ENCODE data around the gene AGAP1. TPM values are rescaled to one million over a fixed set of nuclear protein-coding genes. Genes with fewer than 3 reads are reported as not detected.

Gene AGAP1
- total RNA-seq, 1 experiment from 2014 or later: 25.8 TPM

DNA sequence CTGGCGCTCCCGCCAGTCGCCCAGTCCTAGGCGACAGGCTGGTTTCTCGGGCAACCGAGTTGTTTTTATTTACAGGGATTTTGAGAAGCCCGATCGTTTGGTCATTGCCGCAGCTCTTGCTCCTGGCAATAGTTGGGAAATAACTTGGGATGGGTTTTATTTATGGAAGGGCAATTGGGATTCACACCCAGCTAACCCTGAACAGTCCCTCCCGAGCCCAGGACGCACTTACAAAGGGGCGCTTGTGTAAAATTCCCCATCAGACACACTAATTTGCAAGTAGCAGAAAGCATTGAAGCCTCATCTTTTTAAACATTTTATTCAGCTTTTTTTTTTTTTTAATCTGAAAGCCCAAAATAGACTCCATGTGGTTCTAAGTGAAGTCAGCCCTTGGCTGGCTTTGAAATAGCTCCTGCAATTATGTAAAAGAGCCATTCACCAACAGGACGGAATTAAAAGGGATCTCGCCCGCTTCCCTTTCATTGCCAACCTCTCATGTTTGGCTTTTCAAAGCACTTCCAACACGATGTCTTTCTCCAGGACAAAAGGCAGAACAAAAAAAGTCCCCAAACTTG lies 677.9 kb downstream of the AGAP1 start:
- peaks cover 45 to 53% of the 10 kb centered on the region in 2 experiments for H3K4me1 Mint-ChIP-seq
- H3K27ac ChIP-seq (ENCODE audit: insufficient read length, low read depth, low read length): no peak overlapping the region

More for the DNA sequence above, 677.9 kb downstream of the AGAP1 start:
- H2BK20ac ChIP-seq (ENCODE audit: low read depth, low read length, poor library complexity, severe bottlenecking): no peak overlapping the region
- H3K9me3 ChIP-seq (ENCODE audit: control insufficient read depth, low read depth, low read length): no peaks in the 10 kb centered on the region
- no peak overlapping the region for H4K91ac ChIP-seq (ENCODE audit: insufficient read length, low read depth, low read length)
- no peak overlapping the region for H2BK12ac ChIP-seq (ENCODE audit: insufficient read length, low read depth, low read length)
- WGBS (ENCODE audit: extremely low coverage, insufficient read length, low lambda C conversion rate): no CpG with 5 or more reads among the region's 16 CpGs
- H3K79me2 ChIP-seq (ENCODE audit: insufficient read depth, low read length): no peaks in the 10 kb centered on the region
- H3K4me1 ChIP-seq (ENCODE audit: insufficient read depth, low read length): peaks cover 19% of the 10 kb centered on the region
- no peak overlapping the region for H2AFZ ChIP-seq (ENCODE audit: low read length)
- no peak overlapping the region for H3T11ph ChIP-seq (ENCODE audit: low read length)
- H3K79me1 ChIP-seq (ENCODE audit: insufficient read depth, low read depth, low read length, poor library complexity, severe bottlenecking): no peaks in the 10 kb centered on the region
- DNase-seq: no peak
- no peak overlapping the region for H2BK5ac ChIP-seq (ENCODE audit: insufficient read length, low read length)
- H2BK15ac ChIP-seq (ENCODE audit: low read depth, low read length): no peak overlapping the region
- Mint-ChIP-seq H3K27me3 (ENCODE audit: low read depth) (peaks cover 94% of the 10 kb centered on the region), H3K4me3 (peak overlapping the region in 1 of 2 experiments; percentile 16; a peak in 3 of 5 replicates), H3K27ac (no peak overlapping the region), H3K9me3 (peaks cover 3 to 20% of the 10 kb centered on the region in 2 experiments; a peak in 3 of 5 replicates), H3K36me3 (ENCODE audit: insufficient read depth in 1 of 3, low read depth in 3 of 3) (peaks cover 0 to 2% (median 0%) of the 10 kb centered on the region in 3 experiments; a peak in 1 of 7 replicates)
- H2BK120ac ChIP-seq (ENCODE audit: low read depth, low read length, poor library complexity, severe bottlenecking): no peak overlapping the region
- no peak overlapping the region for H3K23ac ChIP-seq (ENCODE audit: insufficient read length, low read depth, low read length)
- H3K23me2 ChIP-seq (ENCODE audit: insufficient read length, low read depth, low read length, poor library complexity, severe bottlenecking): peaks cover 27% of the 10 kb centered on the region
- no peak overlapping the region for H3K56ac ChIP-seq (ENCODE audit: insufficient read length, low read depth, low read length)
- H3K4me2 ChIP-seq (ENCODE audit: insufficient read depth, insufficient read length, low read length): peak overlapping the region; percentile 62
- H4K8ac ChIP-seq (replicated peaks; ENCODE audit: insufficient read length, low read depth, low read length): no peak overlapping the region
- H3K9ac ChIP-seq (ENCODE audit: extremely low read depth, insufficient read length, low read length): no peak overlapping the region
- no peaks in the 10 kb centered on the region for H4K20me1 ChIP-seq (ENCODE audit: control insufficient read depth, insufficient read depth, insufficient read length)
- no peak overlapping the region for H3K14ac ChIP-seq (ENCODE audit: insufficient read depth, low read length)
- no peak overlapping the region for H3K18ac ChIP-seq (ENCODE audit: insufficient read length, low read depth, low read length)
- no peak overlapping the region for H2AK5ac ChIP-seq (ENCODE audit: insufficient read length, low read length)
- no peak overlapping the region for H3K4ac ChIP-seq (ENCODE audit: low read depth, low read length)
- TF ChIP-seq, protein P1, sequence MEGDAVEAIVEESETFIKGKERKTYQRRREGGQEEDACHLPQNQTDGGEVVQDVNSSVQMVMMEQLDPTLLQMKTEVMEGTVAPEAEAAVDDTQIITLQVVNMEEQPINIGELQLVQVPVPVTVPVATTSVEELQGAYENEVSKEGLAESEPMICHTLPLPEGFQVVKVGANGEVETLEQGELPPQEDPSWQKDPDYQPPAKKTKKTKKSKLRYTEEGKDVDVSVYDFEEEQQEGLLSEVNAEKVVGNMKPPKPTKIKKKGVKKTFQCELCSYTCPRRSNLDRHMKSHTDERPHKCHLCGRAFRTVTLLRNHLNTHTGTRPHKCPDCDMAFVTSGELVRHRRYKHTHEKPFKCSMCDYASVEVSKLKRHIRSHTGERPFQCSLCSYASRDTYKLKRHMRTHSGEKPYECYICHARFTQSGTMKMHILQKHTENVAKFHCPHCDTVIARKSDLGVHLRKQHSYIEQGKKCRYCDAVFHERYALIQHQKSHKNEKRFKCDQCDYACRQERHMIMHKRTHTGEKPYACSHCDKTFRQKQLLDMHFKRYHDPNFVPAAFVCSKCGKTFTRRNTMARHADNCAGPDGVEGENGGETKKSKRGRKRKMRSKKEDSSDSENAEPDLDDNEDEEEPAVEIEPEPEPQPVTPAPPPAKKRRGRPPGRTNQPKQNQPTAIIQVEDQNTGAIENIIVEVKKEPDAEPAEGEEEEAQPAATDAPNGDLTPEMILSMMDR (conservative IDR thresholded peaks at IDR 0.05): no peak
- H4K5ac ChIP-seq (ENCODE audit: insufficient read length, low read depth, low read length): no peak overlapping the region
- peaks cover 83% of the 10 kb centered on the region for H3K27me3 ChIP-seq (ENCODE audit: insufficient read depth, low read length)

Data from H9 (cell line).